SIG-M5 treated with dmso at 0.1 percent for 504 hours (cell line): ENCODE results near the gene ENOX1.
"Not testable (repeated sequence)": the region's sequence is repeated elsewhere in the genome, so short reads cannot be mapped to it uniquely, and the experiment has no call there.

Experiments used
- DNase-seq: peaks from one replicate; lab custom pipeline; 2025; ENCODE audit not compliant: unreplicated experiment; lab: John Stamatoyannopoulos, UW

The ENOX1 gene

GRCh38 chr13:43180036-43180660 is 606.6 kb downstream of the ENOX1 start:
- DNase-seq: no peak

- no peak for DNase-seq
Measured at GRCh38 chr13:43171489-43171888, 615.3 kb downstream of the ENOX1 start.

- DNase-seq: no peak
Measured at GRCh38 chr13:43170506-43170905, 616.3 kb downstream of the ENOX1 start.

- DNase-seq: not testable (repeated sequence)
Measured at GRCh38 chr13:43168434-43168833, 618.3 kb downstream of the ENOX1 start.

- no peak for DNase-seq
Measured at GRCh38 chr13:43167731-43168130, 619.0 kb downstream of the ENOX1 start.

GRCh38 chr13:43166644-43167457 is 619.9 kb downstream of the ENOX1 start:
- DNase-seq: no peak
